A172 (cell line): Measurements from ENCODE around the gene ALG11. TPM values are rescaled to one million over a fixed set of nuclear protein-coding genes. Genes with fewer than 3 reads are reported as not detected.
"Not testable (repeated sequence)": the region's sequence is repeated elsewhere in the genome, so short reads cannot be mapped to it uniquely, and the experiment has no call there.

Experiments used
- DNase-seq: peaks from one replicate; pipeline ENCODE4 v3.0.0-alpha.2; 2015; ENCODE audit warnings: low spot score
- total RNA-seq: library from RNA; depleted of rRNA; stranded (reverse); fragments of >200 nt; shearing (Covaris generic); gene quantifications from 2 replicates; pipeline ENCODE4 v1.2.3, GENCODE V29; 2014; rRNA removed

Gene ALG11
- 16.8 and 17.0 TPM in 2 replicates for total RNA-seq

GRCh38 chr13:52011632-52012511 is at the start of gene ALG11:
Gene ALG11 (plus strand): TSS chr13:52012398. CDS start chr13:52012419, 21 bp downstream.
- peak; percentile 96 for DNase-seq

GRCh38 chr13:51966186-51966585 is 46.0 kb upstream of the ALG11 start:
- DNase-seq = no peak

GRCh38 chr13:51967482-51968446 is 44.4 kb upstream of the ALG11 start:
- DNase-seq = no peak

- DNase-seq = no peak
Observed at GRCh38 chr13:51970349-51970748, 41.8 kb upstream of the ALG11 start.

GRCh38 chr13:51971520-51972426 is 40.4 kb upstream of the ALG11 start:
- no peak for DNase-seq

- no peak for DNase-seq
Observed at GRCh38 chr13:51974482-51974881, 37.7 kb upstream of the ALG11 start.

- DNase-seq = no peak
Observed at GRCh38 chr13:51976423-51976822, 35.8 kb upstream of the ALG11 start.

- no peak for DNase-seq
Observed at GRCh38 chr13:51976890-51977289, 35.3 kb upstream of the ALG11 start.

- DNase-seq = no peak
Observed at GRCh38 chr13:51977625-51978024, 34.6 kb upstream of the ALG11 start.

GRCh38 chr13:51978796-51979556 is 33.2 kb upstream of the ALG11 start:
- DNase-seq = no peak

GRCh38 chr13:51980908-51981307 is 31.3 kb upstream of the ALG11 start:
- DNase-seq = no peak

GRCh38 chr13:51981355-51981754 is 30.8 kb upstream of the ALG11 start:
- DNase-seq = peak; percentile 14

- DNase-seq = not testable (repeated sequence)
Observed at GRCh38 chr13:51983292-51983691, 28.9 kb upstream of the ALG11 start.

- DNase-seq = not testable (repeated sequence)
Observed at GRCh38 chr13:51984904-51985303, 27.3 kb upstream of the ALG11 start.

- no peak for DNase-seq
Observed at GRCh38 chr13:51988988-51989618, 23.1 kb upstream of the ALG11 start.

GRCh38 chr13:51993713-51994112 is 18.5 kb upstream of the ALG11 start:
- no peak for DNase-seq

GRCh38 chr13:51995677-51996551 is 16.3 kb upstream of the ALG11 start:
- no peak for DNase-seq

- DNase-seq = no peak
Observed at GRCh38 chr13:51996641-51997040, 15.6 kb upstream of the ALG11 start.

- DNase-seq = no peak
Observed at GRCh38 chr13:51997186-51997585, 15.0 kb upstream of the ALG11 start.
